A673 (cell line): ENCODE measurements around the gene TEX51. TPM values are rescaled to one million over a fixed set of nuclear protein-coding genes. Genes with fewer than 3 reads are reported as not detected.

Source experiments
- BruUV-seq: library from RNA; stranded (reverse); fragments of 400-500 nt; replicated peaks from 2 replicates; lab custom pipeline; 2021; lab: Mats Ljungman, UMichigan
- CTCF ChIA-PET: fragments of 300-600 bp; sonication (Branson Sonifier 250); formaldehyde crosslinking; loops from one replicate; lab custom pipeline; 2022; ENCODE audit warnings: antibody characterized with exemption; lab: Charles Lee
- POLR2A ChIA-PET: fragments of 300-600 bp; sonication (Branson Sonifier 250); formaldehyde crosslinking; loops from one replicate; lab custom pipeline; 2022; ENCODE audit warnings: antibody characterized with exemption; ENCODE audit not compliant: low non-redundant PET; lab: Charles Lee
- DNase-seq: peaks from one replicate; pipeline ENCODE4 v3.0.0-alpha.2; 2015; ENCODE audit warnings: low spot score
- H3K27ac ChIP-seq: fragments of 200-600 bp; sonication (generic); 2 replicates; pipeline ENCODE4 v1.5.1; 2016; ENCODE audit warnings: mixed run types, low read depth, mild to moderate bottlenecking, mixed read lengths, antibody characterized with exemption, low read length; ENCODE audit not compliant: poor library complexity, severe bottlenecking
- H3K27me3 ChIP-seq: fragments of 200-600 bp; sonication (generic); replicated peaks from 2 replicates; pipeline ENCODE4 v1.6.1; 2017; ENCODE audit warnings: mixed run types, low read depth, mild to moderate bottlenecking, mixed read lengths, antibody characterized with exemption, low read length; ENCODE audit not compliant: insufficient read depth, poor library complexity
- H3K36me3 ChIP-seq: fragments of 200-600 bp; sonication (generic); 2 replicates; pipeline ENCODE4 v1.6.1; 2016; ENCODE audit warnings: mixed run types, mild to moderate bottlenecking, mixed read lengths, antibody characterized with exemption, low read length; ENCODE audit not compliant: insufficient read depth, poor library complexity, severe bottlenecking
- H3K4me1 ChIP-seq: fragments of 200-600 bp; sonication (generic); 2 replicates; pipeline ENCODE4 v1.6.1; 2017; ENCODE audit warnings: mixed run types, mild to moderate bottlenecking, mixed read lengths, antibody characterized with exemption, low read length; ENCODE audit not compliant: insufficient read depth, poor library complexity, severe bottlenecking
- H3K4me3 ChIP-seq: fragments of 200-600 bp; sonication (generic); 2 replicates; pipeline ENCODE4 v1.5.1; 2016; ENCODE audit warnings: low read depth, mixed run types, mild to moderate bottlenecking, mixed read lengths, low read length; ENCODE audit not compliant: poor library complexity, severe bottlenecking
- H3K9me3 ChIP-seq: fragments of 200-600 bp; sonication (generic); 2 replicates; pipeline ENCODE4 v1.6.1; 2016; ENCODE audit warnings: mixed run types, low read depth, mild to moderate bottlenecking, mixed read lengths, antibody characterized with exemption, low read length; ENCODE audit not compliant: poor library complexity, severe bottlenecking
- CTCF ChIP-seq: fragments of 300-800, 200-600 bp; sonication (generic); conservative IDR thresholded peaks from 2 replicates; pipeline ENCODE4 v1.5.1; 2017; ENCODE audit warnings: low read depth, mild to moderate bottlenecking, antibody characterized with exemption, low read length, moderate library complexity, mixed read lengths
- EZH2 ChIP-seq: fragments of 200-600 bp; sonication (generic); IDR thresholded peaks from 2 replicates; pipeline ENCODE4 v1.6.1; 2017; ENCODE audit warnings: borderline replicate concordance, low read depth, mild to moderate bottlenecking, mixed read lengths, antibody characterized with exemption, low read length; ENCODE audit not compliant: poor library complexity, severe bottlenecking
- intact Hi-C: fragments of 100-400 bp; cut with micrococcal nuclease; formaldehyde crosslinking; loops from one replicate; pipeline ENCODE4 v1.10.0; 2022; ENCODE audit not compliant: unreplicated experiment
- total RNA-seq: library from RNA; stranded (reverse); gene quantifications from 2 replicates; pipeline ENCODE4 v1.2.3, GENCODE V29; 2021

TEX51 gene
- total RNA-seq, 1 experiment from 2014 or later, result not detected

GRCh38 chr2:126849991-126850535 lies 48.6 kb upstream of the TEX51 start:
- intact Hi-C loops, result no loop called here
- Histone ChIP-seq H3K36me3 (no peaks in the 10 kb centered on the region), H3K27me3 (peaks cover 11% of the 10 kb centered on the region), H3K27ac (no peak overlapping the region), H3K4me1 (no peaks in the 10 kb centered on the region), H3K9me3 (no peaks in the 10 kb centered on the region), H3K4me3 (no peak overlapping the region)
- BruUV-seq, result no TSS peak
- TF ChIP-seq CTCF (no peak), EZH2 (no peak)
- CTCF ChIA-PET, result no interaction called here
- no peak for DNase-seq
- POLR2A ChIA-PET, result no interaction called here

- POLR2A ChIA-PET, result no interaction called here
Measured at GRCh38 chr2:126850940-126851339, 47.8 kb upstream of the TEX51 start.

GRCh38 chr2:126851756-126852155 lies 46.9 kb upstream of the TEX51 start:
- Histone ChIP-seq H3K4me3 (no peak overlapping the region), H3K9me3 (no peaks in the 10 kb centered on the region), H3K27me3 (peaks cover 11% of the 10 kb centered on the region), H3K27ac (no peak overlapping the region), H3K4me1 (no peaks in the 10 kb centered on the region), H3K36me3 (no peaks in the 10 kb centered on the region)
- CTCF ChIA-PET, result no interaction called here
- TF ChIP-seq EZH2 (no peak), CTCF (no peak)
- DNase-seq, result no peak
- no TSS peak for BruUV-seq
- intact Hi-C loops, result no loop called here
- POLR2A ChIA-PET, result interaction anchor here (0.7 kb wide), 1 partner anchor 30 kb away, joined by 4 read pairs; no protein-coding TSS in a partner anchor

More at GRCh38 chr2:126850940-126851339, 47.8 kb upstream of the TEX51 start:
- no peaks in the 10 kb centered on the region for H3K9me3 ChIP-seq
- CTCF ChIA-PET, result no interaction called here
- H3K4me1 ChIP-seq, result no peaks in the 10 kb centered on the region
- DNase-seq, result no peak
- no peaks in the 10 kb centered on the region for H3K36me3 ChIP-seq
- intact Hi-C loops, result no loop called here
- TF ChIP-seq CTCF (no peak), EZH2 (no peak)
- no peak overlapping the region for H3K4me3 ChIP-seq
- peaks cover 11% of the 10 kb centered on the region for H3K27me3 ChIP-seq
- no TSS peak for BruUV-seq
- H3K27ac ChIP-seq, result no peak overlapping the region
